GM12878 (cell line): ENCODE results near the gene KRT82.

ENCODE experiments used
- BACH1 ChIP-seq: fragments of 450-650 bp; IDR thresholded peaks from 2 replicates; pipeline ENCODE4 v1.6.1; 2017; ENCODE audit warnings: mild to moderate bottlenecking, borderline replicate concordance
- EZH2 ChIP-seq: IDR thresholded peaks from 2 replicates; pipeline ENCODE4 v1.6.1; 2012; ENCODE audit warnings: low read depth, mild to moderate bottlenecking, control low read depth, inconsistent platforms, low read length, borderline replicate concordance; ENCODE audit not compliant: control insufficient read depth
- FOXK2 ChIP-seq: fragments of 450-650 bp; IDR thresholded peaks from 2 replicates; pipeline ENCODE4 v1.6.1; 2017; ENCODE audit warnings: mild to moderate bottlenecking, moderate library complexity
- MEF2A ChIP-seq: IDR thresholded peaks from 2 replicates; pipeline ENCODE4 v1.6.1; 2011; ENCODE audit warnings: low read depth, mild to moderate bottlenecking, low read length, moderate library complexity; ENCODE audit not compliant: insufficient read depth
- NRF1 ChIP-seq: conservative IDR thresholded peaks from 2 replicates; pipeline ENCODE4 v1.6.1; 2011; ENCODE audit warnings: mild to moderate bottlenecking, low read depth, low read length, improper control_type of control experiment
- POLR2AphosphoS2 ChIP-seq: IDR thresholded peaks from 2 replicates; pipeline ENCODE4 v1.6.1; 2011; ENCODE audit warnings: low read depth, mild to moderate bottlenecking, low read length, improper control_type of control experiment, moderate library complexity
- TF ChIP-seq, protein P1 (sequence below), 3 experiments: IDR thresholded peaks in 2 of 3; conservative IDR thresholded peaks in 1 of 3; 2 replicates each; pipeline ENCODE4 v1.5.1; 2011; ENCODE audit warnings: low read depth in 3 of 3, low read length in 3 of 3, mild to moderate bottlenecking in 3 of 3, control low read depth in 2 of 3, moderate library complexity in 2 of 3, inconsistent platforms in 1 of 3, mixed read lengths in 1 of 3; ENCODE audit not compliant: control insufficient read depth in 2 of 3, insufficient read depth in 1 of 3; ENCODE audit errors: extremely low read depth in 1 of 3
- TF ChIP-seq, protein P2 (sequence below): IDR thresholded peaks from 2 replicates; pipeline ENCODE4 v1.6.1; 2012; ENCODE audit warnings: low read depth, low read length, improper control_type of control experiment
- TF ChIP-seq, protein P3 (sequence below): fragments of 450-650 bp; IDR thresholded peaks from 2 replicates; pipeline ENCODE4 v1.6.1; 2016; ENCODE audit warnings: mild to moderate bottlenecking

GRCh38 chr12:52361553-52361952, 44.6 kb downstream of the KRT82 start:
- TF ChIP-seq, protein P1, sequence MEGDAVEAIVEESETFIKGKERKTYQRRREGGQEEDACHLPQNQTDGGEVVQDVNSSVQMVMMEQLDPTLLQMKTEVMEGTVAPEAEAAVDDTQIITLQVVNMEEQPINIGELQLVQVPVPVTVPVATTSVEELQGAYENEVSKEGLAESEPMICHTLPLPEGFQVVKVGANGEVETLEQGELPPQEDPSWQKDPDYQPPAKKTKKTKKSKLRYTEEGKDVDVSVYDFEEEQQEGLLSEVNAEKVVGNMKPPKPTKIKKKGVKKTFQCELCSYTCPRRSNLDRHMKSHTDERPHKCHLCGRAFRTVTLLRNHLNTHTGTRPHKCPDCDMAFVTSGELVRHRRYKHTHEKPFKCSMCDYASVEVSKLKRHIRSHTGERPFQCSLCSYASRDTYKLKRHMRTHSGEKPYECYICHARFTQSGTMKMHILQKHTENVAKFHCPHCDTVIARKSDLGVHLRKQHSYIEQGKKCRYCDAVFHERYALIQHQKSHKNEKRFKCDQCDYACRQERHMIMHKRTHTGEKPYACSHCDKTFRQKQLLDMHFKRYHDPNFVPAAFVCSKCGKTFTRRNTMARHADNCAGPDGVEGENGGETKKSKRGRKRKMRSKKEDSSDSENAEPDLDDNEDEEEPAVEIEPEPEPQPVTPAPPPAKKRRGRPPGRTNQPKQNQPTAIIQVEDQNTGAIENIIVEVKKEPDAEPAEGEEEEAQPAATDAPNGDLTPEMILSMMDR (IDR thresholded peaks at IDR 0.05 in 2 of 3, conservative IDR thresholded peaks at IDR 0.05 in 1 of 3; ENCODE audit: control insufficient read depth in 2 of 3, extremely low read depth in 1 of 3, insufficient read depth in 1 of 3, low read depth in 3 of 3, low read length in 3 of 3): no peak
- TF ChIP-seq, protein P2, sequence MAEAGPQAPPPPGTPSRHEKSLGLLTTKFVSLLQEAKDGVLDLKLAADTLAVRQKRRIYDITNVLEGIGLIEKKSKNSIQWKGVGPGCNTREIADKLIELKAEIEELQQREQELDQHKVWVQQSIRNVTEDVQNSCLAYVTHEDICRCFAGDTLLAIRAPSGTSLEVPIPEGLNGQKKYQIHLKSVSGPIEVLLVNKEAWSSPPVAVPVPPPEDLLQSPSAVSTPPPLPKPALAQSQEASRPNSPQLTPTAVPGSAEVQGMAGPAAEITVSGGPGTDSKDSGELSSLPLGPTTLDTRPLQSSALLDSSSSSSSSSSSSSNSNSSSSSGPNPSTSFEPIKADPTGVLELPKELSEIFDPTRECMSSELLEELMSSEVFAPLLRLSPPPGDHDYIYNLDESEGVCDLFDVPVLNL: no peak
- no peak for TF ChIP-seq FOXK2
- TF ChIP-seq BACH1: no peak
- TF ChIP-seq, protein P3, sequence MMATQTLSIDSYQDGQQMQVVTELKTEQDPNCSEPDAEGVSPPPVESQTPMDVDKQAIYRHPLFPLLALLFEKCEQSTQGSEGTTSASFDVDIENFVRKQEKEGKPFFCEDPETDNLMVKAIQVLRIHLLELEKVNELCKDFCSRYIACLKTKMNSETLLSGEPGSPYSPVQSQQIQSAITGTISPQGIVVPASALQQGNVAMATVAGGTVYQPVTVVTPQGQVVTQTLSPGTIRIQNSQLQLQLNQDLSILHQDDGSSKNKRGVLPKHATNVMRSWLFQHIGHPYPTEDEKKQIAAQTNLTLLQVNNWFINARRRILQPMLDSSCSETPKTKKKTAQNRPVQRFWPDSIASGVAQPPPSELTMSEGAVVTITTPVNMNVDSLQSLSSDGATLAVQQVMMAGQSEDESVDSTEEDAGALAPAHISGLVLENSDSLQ: no peak
- no peak for TF ChIP-seq MEF2A
- no peak for TF ChIP-seq EZH2
- no peak for TF ChIP-seq NRF1
- TF ChIP-seq POLR2AphosphoS2: no peak
